HG03108 (cell line): ENCODE measurements around the gene CAMK1D.

Experiments
- ATAC-seq: cut with Tn5 transposase; IDR thresholded peaks from one replicate; pipeline ENCODE4 v1.9.1; 2021; ENCODE audit warnings: moderate library complexity; ENCODE audit not compliant: unreplicated experiment

CAMK1D gene

GRCh38 chr10:12459762-12460161 is 110.4 kb downstream of the CAMK1D start:
- no peak for ATAC-seq

- no peak for ATAC-seq
Observed at GRCh38 chr10:12463459-12463838, 114.1 kb downstream of the CAMK1D start.

- no peak for ATAC-seq
Observed at GRCh38 chr10:12465385-12466136, 116.2 kb downstream of the CAMK1D start.

- ATAC-seq, result no peak
Observed at GRCh38 chr10:12466704-12467305, 117.5 kb downstream of the CAMK1D start.

- ATAC-seq, result no peak
Observed at GRCh38 chr10:12469345-12469744, 120.0 kb downstream of the CAMK1D start.

- no peak for ATAC-seq
Observed at GRCh38 chr10:12470719-12471118, 121.4 kb downstream of the CAMK1D start.

GRCh38 chr10:12471135-12471534 is 121.8 kb downstream of the CAMK1D start:
- no peak for ATAC-seq

- ATAC-seq, result no peak
Observed at GRCh38 chr10:12473491-12473890, 124.1 kb downstream of the CAMK1D start.

GRCh38 chr10:12474727-12475412 is 125.5 kb downstream of the CAMK1D start:
- ATAC-seq, result no peak

- ATAC-seq, result no peak
Observed at GRCh38 chr10:12476656-12477055, 127.3 kb downstream of the CAMK1D start.

- ATAC-seq, result no peak
Observed at GRCh38 chr10:12479437-12479844, 130.1 kb downstream of the CAMK1D start.

GRCh38 chr10:12479924-12480323 is 130.6 kb downstream of the CAMK1D start:
- no peak for ATAC-seq

- no peak for ATAC-seq
Observed at GRCh38 chr10:12480440-12480839, 131.1 kb downstream of the CAMK1D start.

- no peak for ATAC-seq
Observed at GRCh38 chr10:12481924-12482323, 132.6 kb downstream of the CAMK1D start.

GRCh38 chr10:12482587-12482986 is 133.2 kb downstream of the CAMK1D start:
- ATAC-seq, result no peak

GRCh38 chr10:12484002-12484918 is 134.9 kb downstream of the CAMK1D start:
- peak; percentile 16 for ATAC-seq

- peak; percentile 62 for ATAC-seq
Observed at GRCh38 chr10:12484941-12485805, 135.8 kb downstream of the CAMK1D start.

GRCh38 chr10:12487366-12487765 is 138.0 kb downstream of the CAMK1D start:
- no peak for ATAC-seq

GRCh38 chr10:12488626-12489025 is 139.3 kb downstream of the CAMK1D start:
- no peak for ATAC-seq

GRCh38 chr10:12489357-12489756 is 140.0 kb downstream of the CAMK1D start:
- no peak for ATAC-seq
